Activated T-helper 1 cell treated with anti-CD3 and anti-CD28 coated beads, Interleukin-12 subunit alpha, Interleukin-12 subunit beta, Interleukin-2, Interleukin-4 antibody, amounts not matched to agents 30 ng/mL and 10 ng/mL and 1 ng/mL, durations not matched to agents 14 hours and 24 hours and 36 hours (primary cell): ENCODE results near the gene HTR6. TPM values are rescaled to one million over a fixed set of nuclear protein-coding genes. Genes with fewer than 3 reads are reported as not detected.

Experiments
- DNase-seq: peaks from one replicate; pipeline ENCODE4 v3.0.0; 2021; ENCODE audit warnings: low spot score
- H3K27ac Mint-ChIP-seq: one replicate; pipeline ENCODE4 v1.8.0; 2021; ENCODE audit warnings: mild to moderate bottlenecking, mixed read lengths
- H3K27me3 Mint-ChIP-seq: one replicate; pipeline ENCODE4 v1.8.0; 2022; ENCODE audit warnings: mild to moderate bottlenecking, moderate library complexity, mixed read lengths; ENCODE audit not compliant: insufficient read depth
- H3K36me3 Mint-ChIP-seq: one replicate; pipeline ENCODE4 v1.8.0; 2021; ENCODE audit warnings: low read depth, mixed read lengths
- H3K4me1 Mint-ChIP-seq: one replicate; pipeline ENCODE4 v1.8.0; 2021; ENCODE audit warnings: low read depth, mixed read lengths
- H3K4me3 Mint-ChIP-seq: one replicate; pipeline ENCODE4 v1.8.0; 2021; ENCODE audit warnings: mild to moderate bottlenecking, moderate library complexity, mixed read lengths
- H3K9me3 Mint-ChIP-seq: one replicate; pipeline ENCODE4 v1.8.0; 2021; ENCODE audit warnings: mixed read lengths
- intact Hi-C: fragments of 100-400 bp; cut with micrococcal nuclease; formaldehyde crosslinking; loops from one replicate; pipeline ENCODE4 v1.15.1; 2024
- total RNA-seq: library from RNA; stranded (reverse); gene quantifications from 2 replicates; pipeline ENCODE4 v1.2.3, GENCODE V29; 2022

HTR6 gene
- total RNA-seq, 1 donor from 2014 or later: not detected

GRCh38 chr1:19643602-19644394, 20.9 kb upstream of the HTR6 start, which contains the start of gene NBL1:
Gene NBL1, plus strand, starts transcription at chr1:19644311. Its CDS starts 10,720 bp downstream, at chr1:19655031.
- Mint-ChIP-seq H3K36me3 (no peaks in the 10 kb centered on the region), H3K9me3 (no peaks in the 10 kb centered on the region), H3K4me3 (peak within 1 kb of the TSS; percentile 94), H3K27me3 (peaks cover 24% of the 10 kb centered on the region), H3K27ac (peak within 1 kb of the TSS; percentile 95), H3K4me1 (peaks cover 33% of the 10 kb centered on the region)
- intact Hi-C loops: loop anchor here (1.0 to 5.0 kb wide), 6 partner anchors 10 to 391 kb away; partner anchors contain the start of genes EMC1 and MRTO4
- DNase-seq: peak; percentile 75

- Mint-ChIP-seq H3K9me3 (no peaks in the 10 kb centered on the region), H3K4me1 (peaks cover 33% of the 10 kb centered on the region), H3K27ac (no peak overlapping the region), H3K27me3 (peaks cover 24% of the 10 kb centered on the region), H3K4me3 (no peak overlapping the region), H3K36me3 (no peaks in the 10 kb centered on the region)
- intact Hi-C loops: loop anchor here (1.0 to 5.0 kb wide), 6 partner anchors 9 to 392 kb away; partner anchors contain the start of genes EMC1 and MRTO4
- DNase-seq: no peak
These were observed 20.3 kb upstream of the HTR6 start for GRCh38 chr1:19644395-19644680.

- peak; percentile 45 for DNase-seq
- H3K36me3 Mint-ChIP-seq: no peaks in the 10 kb centered on the region
- peaks cover 24% of the 10 kb centered on the region for H3K27me3 Mint-ChIP-seq
- intact Hi-C loops: loop anchor here (1.0 to 5.0 kb wide), 6 partner anchors 8 to 393 kb away; partner anchors contain the start of genes EMC1 and MRTO4
- peak overlapping the region; percentile 94 for H3K4me3 Mint-ChIP-seq
- no peaks in the 10 kb centered on the region for H3K9me3 Mint-ChIP-seq
- peak overlapping the region; percentile 95 for H3K27ac Mint-ChIP-seq
- peaks cover 33% of the 10 kb centered on the region for H3K4me1 Mint-ChIP-seq
These were observed 19.8 kb upstream of the HTR6 start for GRCh38 chr1:19644681-19645410.

GRCh38 chr1:19645411-19646251, 19.0 kb upstream of the HTR6 start:
- Mint-ChIP-seq H3K36me3 (no peaks in the 10 kb centered on the region), H3K27me3 (peaks cover 24% of the 10 kb centered on the region), H3K27ac (peak overlapping the region; percentile 52), H3K4me1 (peaks cover 33% of the 10 kb centered on the region), H3K9me3 (no peaks in the 10 kb centered on the region), H3K4me3 (peak overlapping the region; percentile 94)
- intact Hi-C loops: loop anchor here (2.0 kb wide), 2 partner anchors 39 to 255 kb away; no protein-coding TSS in a partner anchor
- DNase-seq: no peak

- peaks cover 33% of the 10 kb centered on the region for H3K4me1 Mint-ChIP-seq
- intact Hi-C loops: no loop called here
- DNase-seq: no peak
- H3K36me3 Mint-ChIP-seq: no peaks in the 10 kb centered on the region
- peaks cover 14% of the 10 kb centered on the region for H3K27me3 Mint-ChIP-seq
- no peaks in the 10 kb centered on the region for H3K9me3 Mint-ChIP-seq
- peak overlapping the region; percentile 69 for H3K4me3 Mint-ChIP-seq
- no peak overlapping the region for H3K27ac Mint-ChIP-seq
These were observed 18.0 kb upstream of the HTR6 start for GRCh38 chr1:19646377-19647319.

GRCh38 chr1:19647643-19648042, 17.0 kb upstream of the HTR6 start:
- intact Hi-C loops: no loop called here
- Mint-ChIP-seq H3K27ac (peak overlapping the region; percentile 42), H3K4me1 (peaks cover 33% of the 10 kb centered on the region), H3K27me3 (peaks cover 6% of the 10 kb centered on the region), H3K4me3 (peak overlapping the region; percentile 37), H3K9me3 (no peaks in the 10 kb centered on the region), H3K36me3 (no peaks in the 10 kb centered on the region)
- peak; percentile 21 for DNase-seq

- H3K36me3 Mint-ChIP-seq: no peaks in the 10 kb centered on the region
- peaks cover 27% of the 10 kb centered on the region for H3K4me1 Mint-ChIP-seq
- H3K9me3 Mint-ChIP-seq: no peaks in the 10 kb centered on the region
- peaks cover 2% of the 10 kb centered on the region for H3K27me3 Mint-ChIP-seq
- intact Hi-C loops: no loop called here
- DNase-seq: no peak
- no peak overlapping the region for H3K27ac Mint-ChIP-seq
- H3K4me3 Mint-ChIP-seq: no peak overlapping the region
These were observed 16.4 kb upstream of the HTR6 start for GRCh38 chr1:19648239-19648638.

GRCh38 chr1:19648689-19649088, 16.0 kb upstream of the HTR6 start:
- no peak for DNase-seq
- Mint-ChIP-seq H3K27ac (no peak overlapping the region), H3K4me1 (peaks cover 29% of the 10 kb centered on the region), H3K27me3 (no peaks in the 10 kb centered on the region), H3K36me3 (no peaks in the 10 kb centered on the region), H3K4me3 (no peak overlapping the region), H3K9me3 (no peaks in the 10 kb centered on the region)
- intact Hi-C loops: no loop called here

- no peaks in the 10 kb centered on the region for H3K27me3 Mint-ChIP-seq
- peaks cover 33% of the 10 kb centered on the region for H3K4me1 Mint-ChIP-seq
- no peak for DNase-seq
- H3K36me3 Mint-ChIP-seq: no peaks in the 10 kb centered on the region
- intact Hi-C loops: no loop called here
- no peak overlapping the region for H3K4me3 Mint-ChIP-seq
- no peak overlapping the region for H3K27ac Mint-ChIP-seq
- no peaks in the 10 kb centered on the region for H3K9me3 Mint-ChIP-seq
These were observed 14.1 kb upstream of the HTR6 start for GRCh38 chr1:19650416-19651140.

GRCh38 chr1:19651141-19651737, 13.4 kb upstream of the HTR6 start:
- H3K4me3 Mint-ChIP-seq: no peak overlapping the region
- peaks cover 2% of the 10 kb centered on the region for H3K36me3 Mint-ChIP-seq
- DNase-seq: no peak
- intact Hi-C loops: no loop called here
- no peaks in the 10 kb centered on the region for H3K9me3 Mint-ChIP-seq
- no peaks in the 10 kb centered on the region for H3K27me3 Mint-ChIP-seq
- no peak overlapping the region for H3K27ac Mint-ChIP-seq
- peaks cover 27% of the 10 kb centered on the region for H3K4me1 Mint-ChIP-seq

- intact Hi-C loops: no loop called here
- DNase-seq: no peak
- no peak overlapping the region for H3K27ac Mint-ChIP-seq
- peaks cover 2% of the 10 kb centered on the region for H3K36me3 Mint-ChIP-seq
- no peaks in the 10 kb centered on the region for H3K9me3 Mint-ChIP-seq
- H3K4me1 Mint-ChIP-seq: peaks cover 9% of the 10 kb centered on the region
- no peak overlapping the region for H3K4me3 Mint-ChIP-seq
- no peaks in the 10 kb centered on the region for H3K27me3 Mint-ChIP-seq
These were observed 10.3 kb upstream of the HTR6 start for GRCh38 chr1:19654386-19654785.
